HG03565 (cell line): ENCODE data around the gene MRPL30.
"Not testable (repeated sequence)": the region's sequence is repeated elsewhere in the genome, so short reads cannot be mapped to it uniquely, and the experiment has no call there.

Experiments used
- ATAC-seq: cut with Tn5 transposase; IDR thresholded peaks from one replicate; pipeline ENCODE4 v1.9.1; 2021; ENCODE audit warnings: mild to moderate bottlenecking, moderate library complexity; ENCODE audit not compliant: unreplicated experiment

The MRPL30 gene

DNA sequence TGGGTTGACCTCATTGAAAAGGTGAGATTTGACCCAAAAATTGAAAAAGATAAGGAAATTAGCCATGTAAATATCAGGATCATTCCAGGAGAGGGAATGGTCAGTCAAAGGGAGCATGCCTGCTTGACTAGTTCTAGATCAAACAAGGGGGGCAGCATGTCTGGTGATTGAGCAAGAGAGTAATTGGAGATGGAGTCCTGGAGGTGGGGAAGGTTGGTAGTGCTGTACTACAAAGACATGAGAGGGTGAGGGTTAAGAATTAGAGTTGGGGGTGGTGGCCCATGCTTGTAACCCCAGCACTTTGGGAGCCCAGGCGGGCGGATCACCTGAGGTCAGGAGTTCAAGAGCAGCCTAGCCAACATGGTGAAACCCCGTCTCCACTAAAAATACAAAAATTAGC lies 2.0 kb downstream of the MRPL30 start:
- no peak for ATAC-seq

DNA sequence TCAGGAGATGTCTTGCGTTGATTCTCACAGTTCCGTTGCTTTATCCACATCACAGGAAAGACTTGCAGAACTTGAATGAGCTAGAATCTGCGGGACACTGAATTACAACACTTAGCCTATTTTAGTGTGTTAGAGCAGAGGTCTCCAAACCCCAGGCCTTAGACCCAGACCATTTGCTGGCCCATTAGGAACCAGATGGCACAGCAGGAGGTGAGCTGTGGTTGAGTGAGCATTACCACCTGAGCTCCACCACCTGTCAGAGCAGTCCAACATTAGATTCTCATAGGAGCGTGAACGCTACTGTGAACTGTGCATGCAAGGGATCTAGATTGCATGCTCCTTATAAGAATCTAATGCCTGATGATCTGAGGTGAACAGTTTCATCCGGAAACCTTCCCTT lies 3.8 kb downstream of the MRPL30 start:
- no peak for ATAC-seq

DNA sequence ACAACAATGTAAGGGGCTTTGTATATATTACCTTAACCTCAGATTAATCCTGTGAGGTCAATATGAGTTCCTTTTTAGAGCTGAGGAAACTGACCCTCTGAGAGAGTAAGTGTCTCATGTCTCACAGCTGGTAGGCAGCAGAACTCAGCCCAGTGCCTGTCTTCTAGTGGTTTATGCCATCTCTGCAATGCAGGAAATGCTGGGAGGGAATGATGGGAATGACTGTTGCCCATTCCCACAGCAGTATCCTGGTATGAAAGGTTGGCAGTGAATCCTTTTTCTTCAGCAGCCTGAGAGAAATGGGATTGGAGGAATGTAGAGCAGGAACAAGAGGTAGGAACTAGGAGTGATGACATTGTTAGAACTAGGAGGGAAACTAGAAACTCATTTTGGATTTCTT lies 6.0 kb downstream of the MRPL30 start:
- no peak for ATAC-seq

DNA sequence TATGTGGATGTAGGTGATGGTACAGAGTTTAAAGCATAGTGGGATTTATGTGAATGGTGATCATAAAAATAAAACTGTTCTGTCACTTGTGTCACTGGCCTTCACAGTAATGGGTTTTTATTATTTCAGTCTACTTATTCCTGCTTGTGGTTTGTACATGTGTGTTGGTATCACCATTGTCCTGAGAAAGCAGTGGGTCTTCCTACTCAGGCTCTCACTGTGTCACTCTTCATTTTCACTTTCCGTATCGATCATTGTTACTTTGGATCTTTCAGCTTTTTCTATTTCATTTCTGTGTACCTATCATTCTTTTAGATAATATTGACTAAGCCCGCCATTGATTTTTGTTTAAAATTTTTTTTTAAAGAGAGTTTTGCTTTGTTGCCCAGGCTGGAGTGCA lies 7.4 kb downstream of the MRPL30 start:
- no peak for ATAC-seq

DNA sequence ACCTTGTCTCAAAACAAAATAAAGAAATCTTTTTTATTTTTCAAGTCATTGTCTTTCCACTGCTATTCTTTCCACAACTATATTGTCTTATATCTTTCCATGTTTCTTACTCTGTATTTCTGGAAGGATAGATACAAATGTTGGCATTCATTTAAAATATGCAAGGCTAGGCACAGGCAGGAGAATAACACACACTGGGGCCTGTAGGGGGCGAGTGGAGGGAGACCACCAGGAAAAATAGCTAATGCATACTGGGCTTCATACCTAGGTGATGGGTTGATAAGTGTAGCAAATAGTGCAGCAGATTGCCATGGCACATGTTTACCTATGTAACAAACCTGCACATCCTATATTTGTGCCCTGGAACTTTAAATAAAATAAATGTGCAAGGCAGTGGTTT lies 9.6 kb downstream of the MRPL30 start:
- ATAC-seq, result no peak

DNA sequence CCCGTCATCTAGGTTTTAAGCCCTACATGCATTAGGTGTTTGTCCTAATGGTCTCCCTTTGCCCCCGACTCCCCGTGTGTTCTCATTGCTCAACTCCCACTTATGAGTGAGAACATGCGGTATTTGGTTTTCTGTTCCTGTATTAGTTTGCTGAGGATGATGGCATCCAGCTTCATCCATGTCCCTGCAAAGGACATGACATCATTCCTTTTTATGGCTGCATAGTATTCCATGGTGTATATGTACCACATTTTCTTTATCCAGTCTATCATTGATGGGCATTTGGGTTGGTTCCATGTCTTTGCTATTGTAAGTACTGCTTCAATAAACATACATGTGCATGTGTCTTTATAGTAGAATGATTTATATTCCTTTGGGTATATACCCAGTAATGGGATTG lies 11.4 kb downstream of the MRPL30 start:
- ATAC-seq, result not testable (repeated sequence)

DNA sequence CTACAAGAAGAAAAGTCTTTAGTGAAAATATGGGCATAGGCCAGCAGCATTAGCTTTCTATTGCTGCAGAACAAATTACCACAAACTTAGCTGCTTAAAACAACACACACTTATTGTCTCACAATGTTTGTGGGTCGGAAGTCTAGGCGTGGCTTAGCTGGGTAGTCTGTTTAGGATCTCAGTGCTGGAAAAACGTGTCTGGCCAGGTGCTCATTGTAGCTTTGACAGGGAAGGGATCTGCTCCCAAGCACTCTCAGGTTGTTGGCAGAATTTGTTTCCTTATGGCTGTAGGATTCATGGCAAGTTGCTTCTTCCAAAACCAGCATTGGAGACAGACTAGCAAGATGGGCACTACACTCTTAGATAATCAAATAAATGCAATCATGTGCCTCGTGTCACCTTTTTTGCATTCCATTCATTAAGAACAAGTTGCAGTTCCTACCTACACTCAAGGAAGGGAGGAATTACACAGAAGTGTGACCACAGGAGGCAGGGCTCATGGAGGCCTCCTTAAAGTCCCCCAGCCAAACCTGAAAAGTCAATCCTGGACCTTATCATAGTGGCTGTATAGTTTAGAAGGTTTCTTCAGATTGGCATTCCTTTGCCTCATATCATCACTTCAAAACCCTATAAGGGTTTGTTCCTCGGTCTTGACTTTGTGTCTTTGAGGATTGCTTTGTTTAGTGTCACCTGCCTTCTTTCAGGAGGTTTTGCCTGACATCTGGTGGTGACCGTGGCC lies 17.3 kb downstream of the MRPL30 start:
- ATAC-seq, result no peak

DNA sequence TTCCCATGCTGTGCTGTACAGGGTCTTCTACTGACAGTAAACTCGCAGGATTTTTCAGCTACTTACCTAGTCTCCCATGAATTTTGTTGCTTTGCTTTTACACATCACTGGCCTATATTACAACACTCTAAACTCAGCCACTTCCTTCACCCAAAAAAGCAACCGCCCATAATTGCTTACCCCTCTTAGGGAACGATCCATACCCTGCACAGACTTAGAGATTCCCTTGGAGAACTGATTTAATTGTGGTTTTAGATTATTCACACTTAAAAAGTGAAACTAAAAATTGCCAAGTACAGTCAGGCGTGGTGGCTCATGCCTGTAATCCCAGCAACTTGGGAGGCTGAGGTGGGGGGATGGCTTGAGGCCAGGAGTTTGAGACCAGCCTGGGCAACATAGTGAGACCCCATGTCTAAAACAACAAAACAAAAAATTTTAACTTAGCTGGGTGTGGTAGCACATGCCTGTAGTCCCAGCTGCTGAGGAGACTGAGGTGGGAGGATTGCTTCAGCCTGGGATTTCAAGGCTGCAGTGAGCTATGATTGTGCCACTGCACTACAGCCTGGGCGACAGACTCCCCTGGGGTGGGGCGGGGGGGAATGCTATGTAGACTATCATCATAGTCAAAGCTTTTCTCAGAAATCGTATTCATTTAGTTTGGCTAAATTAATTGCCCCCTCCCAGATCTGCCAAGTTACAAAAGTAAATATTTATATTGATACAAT lies 19.3 kb downstream of the MRPL30 start:
- no peak for ATAC-seq

GRCh38 chr2:99201959-99202678 lies 21.1 kb downstream of the MRPL30 start:
- no peak for ATAC-seq

- no peak for ATAC-seq
Measured at GRCh38 chr2:99205491-99205890, 24.5 kb downstream of the MRPL30 start.

GRCh38 chr2:99216096-99216495 lies 35.1 kb downstream of the MRPL30 start:
- ATAC-seq, result no peak

DNA sequence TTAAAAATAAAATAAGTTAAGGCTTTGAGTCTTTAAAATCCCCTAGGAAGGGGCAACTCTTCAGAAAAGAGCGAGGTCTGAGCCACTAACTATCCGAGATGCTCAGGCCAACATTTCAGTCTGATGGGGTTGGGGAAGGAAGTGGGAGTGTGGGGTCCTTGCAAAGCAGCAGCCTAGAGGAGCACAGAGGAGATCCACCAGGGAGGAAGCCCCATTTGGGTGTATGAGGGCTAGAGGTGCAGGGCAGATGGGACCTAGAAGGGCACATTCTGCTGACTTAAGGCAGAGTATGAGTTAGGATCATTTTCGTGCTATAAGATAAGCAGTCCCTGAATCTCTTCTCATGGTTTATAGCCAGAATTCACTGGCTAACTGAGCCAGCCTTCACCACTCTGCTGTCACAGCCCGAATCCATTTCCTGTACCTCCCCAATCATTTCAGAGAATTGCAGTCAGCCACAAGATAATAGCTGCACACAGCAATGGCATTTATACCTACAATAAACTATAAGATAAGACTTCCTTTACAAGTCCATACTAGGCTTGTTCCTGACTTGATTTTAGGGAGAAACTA lies 37.0 kb downstream of the MRPL30 start:
- no peak for ATAC-seq

DNA sequence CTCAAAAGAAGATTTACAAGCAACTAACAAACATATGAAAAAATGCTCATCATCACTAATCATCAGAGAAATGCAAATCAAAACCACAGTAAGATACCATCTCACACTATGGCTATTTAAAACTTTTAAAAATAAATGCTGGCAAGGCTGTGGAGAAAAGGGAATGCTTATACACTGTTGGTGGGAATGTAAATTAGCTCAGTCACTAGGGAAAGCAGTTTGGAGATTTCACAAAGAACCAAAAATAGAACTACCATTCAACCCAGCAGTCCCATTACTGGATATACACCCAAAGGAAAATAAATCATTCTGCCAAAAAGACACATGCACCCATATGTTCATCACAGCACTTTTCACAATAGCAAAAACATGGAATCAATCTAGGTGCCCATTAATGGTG lies 52.2 kb downstream of the MRPL30 start:
- not testable (repeated sequence) for ATAC-seq

DNA sequence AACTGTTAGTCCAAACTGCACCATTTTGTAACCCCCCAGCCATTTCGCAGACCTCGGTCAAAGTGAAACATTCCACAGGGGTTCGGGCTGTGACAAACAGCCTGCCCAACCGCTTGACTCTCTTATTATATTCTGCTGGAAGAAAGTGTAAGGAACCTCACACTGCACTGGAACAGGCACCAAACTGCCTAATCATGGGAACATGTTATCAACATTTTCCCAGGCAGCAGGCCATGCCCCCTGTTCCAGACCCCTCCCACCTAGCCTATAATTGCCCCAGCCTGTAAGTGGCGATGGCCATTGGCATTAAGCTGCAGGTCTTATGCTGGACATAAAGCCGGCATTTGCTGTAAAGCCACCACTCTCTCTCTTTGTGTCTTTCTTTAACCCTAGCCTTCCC lies 57.6 kb downstream of the MRPL30 start:
- no peak for ATAC-seq

GRCh38 chr2:99240431-99240830 lies 59.4 kb downstream of the MRPL30 start:
- no peak for ATAC-seq

DNA sequence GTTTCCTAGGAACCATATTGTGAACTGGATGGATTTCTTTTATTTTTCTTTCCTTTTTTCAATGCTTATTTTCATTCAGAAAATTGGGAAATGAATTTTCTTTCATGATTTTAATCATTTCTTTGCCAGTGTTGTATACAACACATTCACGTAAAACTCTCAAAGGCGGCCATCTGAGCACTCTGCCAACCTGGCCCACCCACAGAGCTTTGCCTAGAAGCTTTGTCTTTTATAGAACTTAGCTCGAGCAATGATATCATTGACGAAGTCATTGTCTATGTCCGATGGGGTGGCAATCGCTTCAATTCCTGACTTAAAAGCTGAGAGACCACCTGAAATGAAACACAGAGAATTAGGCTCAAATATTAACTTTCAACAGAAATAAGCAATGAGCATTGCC lies 61.2 kb downstream of the MRPL30 start:
- no peak for ATAC-seq
